Measurements from ENCODE around the gene ZFP14. TPM values are rescaled to one million over a fixed set of nuclear protein-coding genes. Genes with fewer than 3 reads are reported as not detected.

Gene ZFP14
- total RNA-seq, 2 experiments from 2014 or later = 1.9 to 2.1 TPM

Other genes starting within 250 kb of the ZFP14 start
- gene CAPNS1, start 239.1 kb downstream of the ZFP14 start, total RNA-seq = 100 to 1,000 TPM; 250 to 275 TPM
- not detected for gene COX7A1, start 226.8 kb downstream of the ZFP14 start, total RNA-seq
- gene ZNF565, start 164.5 kb downstream of the ZFP14 start, total RNA-seq = 1 to 10 TPM; 1.3 to 1.6 TPM
- gene ZNF146, start 164.1 kb downstream of the ZFP14 start, total RNA-seq = 100 to 1,000 TPM; 102 to 109 TPM
- gene ZFP82, start 39.4 kb upstream of the ZFP14 start, total RNA-seq = 1 to 10 TPM; 7.0 to 7.9 TPM
- gene ZNF566, start 110.4 kb upstream of the ZFP14 start, total RNA-seq = 1 to 10 TPM; 5.6 to 6.5 TPM
- 1 to 10 TPM; 3.7 to 6.4 TPM for gene ZNF260, start 149.1 kb upstream of the ZFP14 start, total RNA-seq
- 10 to 100 TPM; 18.5 to 19.2 TPM for gene ZNF529, start 194.1 kb upstream of the ZFP14 start, total RNA-seq
- gene ZNF382, start 226.1 kb upstream of the ZFP14 start, total RNA-seq = 10 to 100 TPM; 10.1 to 10.8 TPM